ENCODE data around the gene COX4I1.

The COX4I1 gene

DNA sequence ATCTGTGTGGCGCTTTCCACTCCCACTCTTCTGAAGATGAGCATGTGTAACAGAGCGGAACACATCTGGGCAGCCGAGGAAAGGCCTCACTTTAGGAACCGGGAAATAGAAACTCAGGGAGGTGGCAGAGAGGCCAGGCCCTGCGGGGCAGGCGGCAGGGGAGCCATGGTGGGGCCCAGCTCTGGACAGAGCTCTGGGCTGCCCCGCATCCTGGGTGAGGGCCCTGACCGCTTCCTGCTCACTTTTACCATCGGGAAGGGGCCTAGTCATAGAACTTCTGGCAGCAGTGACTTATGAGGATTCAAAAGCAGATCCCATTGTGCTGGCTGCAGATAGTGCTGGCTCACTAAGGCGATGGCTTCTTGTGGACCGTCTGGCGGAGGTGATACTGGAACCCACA, 22.6 kb downstream of the COX4I1 start:
- H3K27me3 Mint-ChIP-seq, result no peaks in the 10 kb centered on the region
- H3K4me1 Mint-ChIP-seq, result peaks cover 13% of the 10 kb centered on the region
- no peak overlapping the region for H3K27ac Mint-ChIP-seq

DNA sequence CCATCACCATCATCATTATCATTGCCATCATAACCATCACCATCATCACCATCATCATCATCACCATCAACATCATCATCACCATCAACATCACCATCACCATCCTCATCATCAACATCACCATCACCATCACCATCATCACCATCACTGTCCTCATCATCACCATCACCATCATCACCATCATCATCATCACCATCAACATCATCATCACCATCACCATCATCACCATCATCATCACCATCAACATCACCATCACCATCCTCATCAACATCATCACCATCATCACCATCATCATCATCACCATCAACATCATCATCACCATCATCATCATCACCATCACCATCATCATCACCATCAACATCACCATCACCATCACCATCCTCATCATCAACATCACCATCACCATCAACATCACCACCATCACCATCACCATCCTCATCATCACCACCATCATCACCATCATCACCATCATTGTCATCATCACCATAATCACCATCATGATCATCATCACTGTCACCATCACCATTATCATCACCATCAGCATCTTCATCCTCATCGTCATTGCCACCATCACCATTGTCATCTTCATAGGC, 23.9 kb downstream of the COX4I1 start:
- Mint-ChIP-seq H3K36me3 (no peaks in the 10 kb centered on the region), H3K4me1 (peaks cover 13% of the 10 kb centered on the region), H3K27ac (no peak overlapping the region), H3K4me3 (no peak overlapping the region), H3K9me3 (no peaks in the 10 kb centered on the region), H3K27me3 (no peaks in the 10 kb centered on the region)

More for the DNA sequence above, 22.6 kb downstream of the COX4I1 start:
- Mint-ChIP-seq H3K36me3 (no peaks in the 10 kb centered on the region), H3K4me3 (no peak overlapping the region), H3K9me3 (no peaks in the 10 kb centered on the region)

DNA sequence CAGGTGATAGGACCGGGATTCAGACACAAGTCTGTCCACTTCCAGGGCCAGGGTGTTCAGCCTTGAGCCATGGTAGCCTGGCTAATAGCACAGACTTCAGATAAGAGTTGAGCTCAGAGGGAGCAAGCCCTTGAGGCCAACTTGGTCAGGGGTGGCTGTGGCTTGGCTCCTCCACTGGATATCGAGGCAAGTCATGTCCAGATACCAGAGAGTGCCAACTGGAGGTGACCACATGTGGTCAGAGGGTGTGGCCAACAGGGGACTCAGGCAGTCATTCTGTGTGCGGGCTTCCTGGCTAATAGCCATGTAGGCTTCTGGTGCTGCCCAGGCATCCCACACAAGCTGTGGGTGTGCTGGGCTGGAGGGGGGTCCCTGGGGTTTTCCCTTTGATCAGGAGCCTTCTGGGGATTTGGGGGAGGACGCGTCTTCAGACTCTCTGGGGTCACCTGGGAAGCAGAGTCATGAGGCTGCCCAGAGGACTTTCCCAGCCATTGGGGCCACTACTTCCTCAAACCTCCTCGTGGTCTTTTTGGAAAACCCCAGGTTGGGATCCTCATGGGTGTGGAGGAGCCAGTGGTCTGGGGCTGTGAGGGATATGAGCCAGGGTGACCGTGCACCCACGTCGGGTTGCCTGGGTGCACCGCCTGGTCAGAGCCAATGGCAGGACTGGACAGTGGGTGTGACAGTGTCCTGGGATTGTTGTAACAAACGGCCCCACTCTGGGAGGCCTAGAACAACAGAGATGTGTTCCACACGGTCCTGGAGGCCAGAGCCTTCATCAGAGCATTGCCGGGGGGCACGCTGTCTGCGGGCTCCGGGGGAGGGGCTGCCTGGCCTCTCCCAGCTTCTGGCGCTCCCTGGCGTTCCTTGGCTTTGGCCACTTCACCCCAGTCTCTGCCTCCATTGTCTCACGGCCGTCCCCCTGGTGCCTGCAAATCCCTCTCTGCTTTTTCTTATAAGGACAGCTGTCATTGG, 25.0 kb downstream of the COX4I1 start:
- H3K9me3 Mint-ChIP-seq, result no peaks in the 10 kb centered on the region
- peak overlapping the region; percentile 18 for H3K27ac Mint-ChIP-seq
- H3K4me3 Mint-ChIP-seq, result no peak overlapping the region
- H3K27me3 Mint-ChIP-seq, result peaks cover 3% of the 10 kb centered on the region
- peaks cover 2% of the 10 kb centered on the region for H3K36me3 Mint-ChIP-seq
- H3K4me1 Mint-ChIP-seq, result peaks cover 14% of the 10 kb centered on the region

DNA sequence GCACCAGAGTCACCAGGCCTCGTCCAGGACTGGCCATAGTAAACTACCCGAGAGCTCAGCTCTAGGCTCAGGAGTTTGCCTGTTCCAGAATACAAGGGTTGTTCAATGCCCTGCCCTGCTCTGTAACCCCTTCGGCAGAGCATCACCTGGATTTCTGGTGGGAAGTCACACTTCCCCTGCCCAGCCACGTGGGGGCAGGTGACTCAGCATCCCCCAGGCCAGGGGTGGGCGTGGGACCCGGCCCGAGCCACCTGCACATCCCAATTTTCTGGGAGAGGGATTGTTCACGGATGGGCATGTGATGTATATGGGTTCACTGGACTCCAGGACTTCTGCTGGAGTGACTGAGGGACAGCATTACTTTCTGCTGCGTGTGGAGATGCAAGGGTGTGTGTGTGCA, 25.8 kb downstream of the COX4I1 start:
- peaks cover 2% of the 10 kb centered on the region for H3K36me3 Mint-ChIP-seq
- no peaks in the 10 kb centered on the region for H3K9me3 Mint-ChIP-seq
- no peak overlapping the region for H3K27ac Mint-ChIP-seq
- peaks cover 3% of the 10 kb centered on the region for H3K27me3 Mint-ChIP-seq
- H3K4me3 Mint-ChIP-seq, result no peak overlapping the region
- peaks cover 13% of the 10 kb centered on the region for H3K4me1 Mint-ChIP-seq

DNA sequence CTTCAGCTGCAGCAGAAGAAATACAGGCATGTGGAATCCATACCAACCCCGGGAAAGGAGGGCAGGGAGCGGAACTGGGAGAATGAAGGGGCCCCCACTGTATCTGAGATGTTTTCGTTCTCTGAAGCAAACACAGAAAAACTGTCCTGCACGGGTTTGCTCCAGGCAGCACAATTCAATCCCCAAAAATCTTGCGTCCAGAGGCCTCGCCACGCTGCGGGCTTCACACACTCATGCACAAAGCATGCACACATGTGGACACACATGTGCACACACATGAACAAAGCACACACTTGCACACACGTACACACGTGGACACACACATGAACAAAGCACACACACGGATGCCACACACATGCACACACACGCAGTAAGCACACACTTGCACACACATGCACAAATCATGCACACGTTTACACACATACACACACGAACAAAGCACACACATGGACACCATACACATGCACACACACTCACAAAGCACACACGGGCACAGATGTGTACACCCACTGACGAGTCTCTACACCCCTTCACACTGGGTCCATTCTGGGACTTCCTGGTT, 27.3 kb downstream of the COX4I1 start:
- Mint-ChIP-seq H3K36me3 (peaks cover 2% of the 10 kb centered on the region), H3K4me3 (no peak overlapping the region), H3K9me3 (no peaks in the 10 kb centered on the region), H3K27me3 (peaks cover 10% of the 10 kb centered on the region), H3K27ac (no peak overlapping the region), H3K4me1 (peaks cover 10% of the 10 kb centered on the region)

DNA sequence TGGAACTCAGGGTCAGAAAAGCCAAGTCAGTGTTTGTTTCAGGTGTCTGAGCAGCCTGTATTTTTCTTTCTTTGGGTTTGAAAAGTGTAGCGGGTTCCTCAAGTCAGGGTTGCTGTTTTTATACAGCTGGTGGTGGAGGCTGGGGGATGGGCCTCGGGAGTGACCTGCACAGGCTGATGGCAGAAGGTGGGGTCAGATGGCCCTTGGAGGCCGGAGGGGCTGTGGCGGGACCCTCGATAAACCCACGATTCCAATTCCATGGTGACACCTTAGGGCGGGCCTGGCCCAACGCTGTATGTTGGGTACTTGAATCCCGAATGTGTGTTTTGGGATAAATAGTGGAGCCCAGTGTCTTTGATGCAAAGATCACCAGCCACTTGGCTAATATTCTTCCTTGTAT, 28.7 kb downstream of the COX4I1 start:
- Mint-ChIP-seq H3K4me1 (peaks cover 7% of the 10 kb centered on the region), H3K9me3 (no peaks in the 10 kb centered on the region), H3K27me3 (peaks cover 19% of the 10 kb centered on the region), H3K27ac (no peak overlapping the region), H3K4me3 (no peak overlapping the region), H3K36me3 (peaks cover 2% of the 10 kb centered on the region)

DNA sequence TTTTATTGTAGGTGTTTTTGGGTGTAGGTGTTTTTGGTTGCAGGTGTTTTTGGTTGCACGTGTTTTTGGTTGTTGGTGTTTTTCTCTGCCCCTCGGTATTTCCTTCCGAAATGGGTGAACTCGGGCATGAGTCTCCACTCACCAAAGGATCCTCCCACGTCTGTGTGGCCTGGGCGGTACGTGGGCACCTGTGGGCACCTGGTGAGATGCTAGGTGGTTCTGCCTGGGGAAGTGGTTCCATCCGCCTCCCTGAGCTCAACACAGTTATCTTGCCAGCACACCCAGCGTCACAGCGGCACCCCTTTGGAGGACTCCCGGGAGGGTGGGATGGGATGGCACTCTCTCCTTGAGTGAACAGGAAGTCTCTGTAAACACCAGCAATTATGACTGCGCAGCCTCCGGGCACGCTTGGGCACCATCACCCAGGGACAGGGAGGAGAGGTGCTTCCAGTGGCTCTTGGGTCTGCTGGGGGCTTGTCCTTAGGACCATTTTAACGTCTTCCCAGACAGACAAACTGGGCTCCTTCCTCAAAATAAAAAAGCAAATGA, 29.8 kb downstream of the COX4I1 start:
- Mint-ChIP-seq H3K36me3 (peaks cover 2% of the 10 kb centered on the region), H3K4me3 (peak overlapping the region; percentile 60), H3K9me3 (no peaks in the 10 kb centered on the region)

DNA sequence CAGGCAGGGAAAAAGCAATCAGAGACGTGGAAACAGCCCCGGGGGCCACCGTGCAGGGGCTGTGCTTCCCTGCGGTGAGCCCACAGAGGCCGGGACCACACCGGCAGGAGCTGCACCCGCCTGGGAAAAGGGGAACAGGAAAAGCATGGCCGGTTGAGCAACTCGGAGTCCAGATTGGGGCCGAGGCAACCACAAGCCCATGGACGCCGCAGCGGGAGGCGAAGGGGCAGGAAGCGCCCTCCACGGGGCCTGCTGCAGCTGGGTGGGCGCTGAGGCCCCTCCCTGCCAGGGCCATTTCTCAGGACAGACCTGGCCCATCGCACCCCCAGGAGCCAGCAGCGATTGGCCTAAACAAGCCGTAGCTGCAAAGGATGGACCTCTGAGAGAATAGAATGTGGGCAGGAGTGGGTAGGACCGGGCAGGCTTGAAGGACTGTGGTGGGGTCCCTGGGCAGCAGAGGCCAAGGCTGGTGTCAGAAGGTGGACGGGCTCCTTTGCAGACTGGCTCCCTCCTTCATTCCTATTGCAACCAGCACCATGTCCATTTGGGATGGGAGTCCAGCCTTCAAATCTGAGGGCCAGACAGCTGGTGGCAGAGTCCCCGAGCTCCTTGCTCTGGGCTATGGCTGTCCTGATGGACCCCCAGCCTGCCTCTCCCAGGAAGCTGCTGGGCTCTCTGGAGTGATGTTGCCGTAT, 30.4 kb downstream of the COX4I1 start:
- no peaks in the 10 kb centered on the region for H3K9me3 Mint-ChIP-seq
- peaks cover 2% of the 10 kb centered on the region for H3K36me3 Mint-ChIP-seq
- peaks cover 7% of the 10 kb centered on the region for H3K4me1 Mint-ChIP-seq
- peak overlapping the region; percentile 39 for H3K4me3 Mint-ChIP-seq
- H3K27ac Mint-ChIP-seq, result no peak overlapping the region
- peaks cover 19% of the 10 kb centered on the region for H3K27me3 Mint-ChIP-seq

More for the DNA sequence above, 29.8 kb downstream of the COX4I1 start:
- H3K4me1 Mint-ChIP-seq, result peaks cover 7% of the 10 kb centered on the region
- H3K27me3 Mint-ChIP-seq, result peaks cover 19% of the 10 kb centered on the region
- no peak overlapping the region for H3K27ac Mint-ChIP-seq

DNA sequence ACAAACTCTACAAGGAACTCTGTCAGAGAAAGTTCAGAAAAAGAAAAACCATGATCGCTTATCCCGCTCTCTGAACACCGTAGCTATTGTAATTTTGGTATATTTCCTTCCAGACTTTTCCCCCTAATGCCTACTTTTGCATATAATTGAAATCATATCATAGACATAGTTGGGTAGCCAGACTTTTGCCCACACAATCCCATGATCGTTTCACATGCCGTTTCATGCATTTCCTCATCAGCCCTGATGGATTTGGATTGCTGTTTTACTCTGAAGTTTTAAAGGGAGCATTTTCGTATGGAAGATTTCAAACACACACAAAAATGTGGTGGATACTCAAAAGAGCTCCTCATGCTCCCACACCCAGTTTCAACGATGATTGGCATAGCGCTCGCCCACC, 31.3 kb downstream of the COX4I1 start:
- H3K27me3 Mint-ChIP-seq, result peaks cover 19% of the 10 kb centered on the region
- H3K4me3 Mint-ChIP-seq, result no peak overlapping the region
- no peak overlapping the region for H3K27ac Mint-ChIP-seq
- H3K4me1 Mint-ChIP-seq, result peaks cover 7% of the 10 kb centered on the region
- H3K9me3 Mint-ChIP-seq, result no peaks in the 10 kb centered on the region
- H3K36me3 Mint-ChIP-seq, result peaks cover 2% of the 10 kb centered on the region

DNA sequence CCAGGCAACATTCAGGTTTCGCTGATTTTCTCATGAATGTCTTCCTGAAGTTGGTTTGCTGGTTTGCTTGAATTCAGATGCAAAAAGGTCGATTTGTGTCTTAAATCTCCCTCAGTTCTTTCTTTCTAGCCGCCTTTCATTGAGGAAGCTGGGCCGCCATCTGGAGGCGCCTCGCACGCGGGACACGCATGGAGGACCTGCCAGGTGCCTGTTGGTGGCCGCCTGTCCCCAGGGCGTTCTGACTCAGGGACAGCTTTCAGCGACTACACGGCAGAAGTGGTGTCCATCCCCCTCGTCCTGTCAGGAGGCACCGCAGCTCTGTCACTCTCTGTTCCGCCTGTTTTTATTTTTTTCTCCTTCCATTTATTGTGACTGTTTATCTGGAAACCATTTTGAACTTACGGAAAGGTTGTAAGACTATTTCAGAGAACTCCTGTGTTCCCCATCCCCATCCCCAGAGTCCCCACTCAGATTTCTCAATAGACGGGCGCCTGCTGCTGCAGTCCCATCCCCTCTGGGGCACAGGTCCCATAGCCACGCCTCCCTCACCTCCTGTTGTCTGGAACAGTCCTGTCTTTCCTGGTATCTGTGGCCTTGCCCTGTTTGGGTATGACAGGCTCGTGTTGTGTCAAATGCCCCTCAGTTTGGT, 33.2 kb downstream of the COX4I1 start:
- Mint-ChIP-seq H3K4me1 (peaks cover 7% of the 10 kb centered on the region), H3K27ac (no peak overlapping the region), H3K27me3 (peaks cover 21% of the 10 kb centered on the region), H3K9me3 (no peaks in the 10 kb centered on the region), H3K36me3 (peaks cover 2% of the 10 kb centered on the region), H3K4me3 (no peak overlapping the region)

DNA sequence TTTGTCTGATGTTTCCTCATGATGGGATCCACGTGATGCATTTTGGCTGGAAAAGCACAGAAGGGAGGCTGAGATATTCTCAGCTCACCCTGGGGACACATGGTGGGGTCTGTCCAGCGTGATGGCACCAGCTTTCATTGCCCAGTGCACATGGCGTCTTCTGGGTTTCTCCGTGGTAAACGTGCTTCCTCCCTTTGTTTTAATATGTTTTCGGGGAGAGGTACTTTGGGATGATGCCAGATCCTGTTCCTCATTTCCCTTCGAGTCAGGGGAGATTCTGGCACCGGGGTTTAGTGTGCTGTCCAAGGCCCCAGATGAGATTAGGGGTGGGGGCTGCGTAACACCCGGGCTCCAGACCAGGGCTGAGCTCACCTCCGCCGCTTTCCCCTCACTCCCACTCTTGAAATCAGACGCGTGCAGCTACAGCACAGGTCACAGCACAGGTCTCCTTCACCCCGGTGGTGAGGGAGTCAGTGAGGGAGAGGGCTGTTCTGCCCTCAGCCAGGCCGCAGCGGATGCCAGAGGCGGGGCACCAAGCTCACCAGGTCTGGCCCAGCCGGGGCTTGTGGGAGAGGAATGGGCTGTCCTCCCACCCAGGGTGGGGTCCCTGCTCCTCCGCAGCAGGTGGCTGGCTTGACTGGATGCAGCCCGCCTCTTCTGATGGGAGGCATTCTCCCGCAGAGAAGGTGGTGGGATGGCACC, 33.9 kb downstream of the COX4I1 start:
- Mint-ChIP-seq H3K9me3 (no peaks in the 10 kb centered on the region), H3K4me1 (peaks cover 7% of the 10 kb centered on the region), H3K4me3 (no peak overlapping the region), H3K27ac (no peak overlapping the region), H3K27me3 (peaks cover 22% of the 10 kb centered on the region), H3K36me3 (peaks cover 2% of the 10 kb centered on the region)

DNA sequence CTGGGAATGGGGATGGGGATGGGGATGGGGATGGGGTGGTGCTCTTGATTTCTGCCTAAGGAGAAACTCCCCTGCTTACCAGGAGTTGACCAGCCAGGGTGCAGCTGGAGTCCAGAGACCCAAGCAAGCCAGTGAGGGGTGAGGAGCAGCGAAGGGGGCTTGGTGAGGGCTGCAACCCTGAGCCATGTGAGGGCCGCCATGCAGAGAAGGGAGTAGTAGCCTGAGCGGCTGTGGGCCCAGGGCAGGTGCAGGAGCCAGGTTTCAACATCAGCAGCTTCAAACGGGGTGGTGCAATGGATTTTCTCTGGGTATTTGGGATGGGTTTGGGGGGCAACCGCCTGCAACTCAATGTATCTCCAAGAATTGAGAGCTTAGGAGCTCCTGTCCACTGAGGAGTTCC, 35.2 kb downstream of the COX4I1 start:
- no peaks in the 10 kb centered on the region for H3K9me3 Mint-ChIP-seq
- no peaks in the 10 kb centered on the region for H3K36me3 Mint-ChIP-seq
- no peaks in the 10 kb centered on the region for H3K4me1 Mint-ChIP-seq
- peaks cover 26% of the 10 kb centered on the region for H3K27me3 Mint-ChIP-seq
- no peak overlapping the region for H3K4me3 Mint-ChIP-seq
- no peak overlapping the region for H3K27ac Mint-ChIP-seq

DNA sequence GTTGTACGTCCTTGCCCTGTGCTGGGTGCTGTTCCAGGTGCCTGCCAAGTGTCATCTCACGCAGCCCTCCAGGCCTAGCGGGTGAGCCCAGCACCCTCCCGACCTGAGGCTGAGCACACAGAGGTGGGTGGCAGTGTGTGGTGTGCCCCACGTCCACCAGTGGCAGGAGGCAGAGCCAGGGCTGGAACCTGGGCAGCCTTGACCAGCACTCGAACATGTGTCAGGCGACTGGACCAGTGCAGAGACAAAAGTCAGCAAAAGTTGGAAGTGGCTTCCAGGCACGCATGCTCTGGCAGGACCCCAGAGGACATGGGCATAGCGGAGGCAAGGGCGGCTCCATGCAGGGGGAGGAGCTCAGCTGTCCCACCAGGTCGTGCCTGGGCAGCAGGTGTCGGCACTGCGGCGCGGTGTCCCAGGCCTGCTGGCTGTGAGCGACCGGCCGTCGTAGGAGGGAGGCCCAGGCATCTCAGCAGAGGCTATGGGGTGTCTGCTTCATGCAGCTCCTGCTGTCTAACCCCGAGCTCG, 35.8 kb downstream of the COX4I1 start:
- H3K9me3 Mint-ChIP-seq, result no peaks in the 10 kb centered on the region
- no peak overlapping the region for H3K27ac Mint-ChIP-seq
- H3K4me1 Mint-ChIP-seq, result no peaks in the 10 kb centered on the region
- H3K4me3 Mint-ChIP-seq, result no peak overlapping the region
- peaks cover 27% of the 10 kb centered on the region for H3K27me3 Mint-ChIP-seq
- H3K36me3 Mint-ChIP-seq, result no peaks in the 10 kb centered on the region

DNA sequence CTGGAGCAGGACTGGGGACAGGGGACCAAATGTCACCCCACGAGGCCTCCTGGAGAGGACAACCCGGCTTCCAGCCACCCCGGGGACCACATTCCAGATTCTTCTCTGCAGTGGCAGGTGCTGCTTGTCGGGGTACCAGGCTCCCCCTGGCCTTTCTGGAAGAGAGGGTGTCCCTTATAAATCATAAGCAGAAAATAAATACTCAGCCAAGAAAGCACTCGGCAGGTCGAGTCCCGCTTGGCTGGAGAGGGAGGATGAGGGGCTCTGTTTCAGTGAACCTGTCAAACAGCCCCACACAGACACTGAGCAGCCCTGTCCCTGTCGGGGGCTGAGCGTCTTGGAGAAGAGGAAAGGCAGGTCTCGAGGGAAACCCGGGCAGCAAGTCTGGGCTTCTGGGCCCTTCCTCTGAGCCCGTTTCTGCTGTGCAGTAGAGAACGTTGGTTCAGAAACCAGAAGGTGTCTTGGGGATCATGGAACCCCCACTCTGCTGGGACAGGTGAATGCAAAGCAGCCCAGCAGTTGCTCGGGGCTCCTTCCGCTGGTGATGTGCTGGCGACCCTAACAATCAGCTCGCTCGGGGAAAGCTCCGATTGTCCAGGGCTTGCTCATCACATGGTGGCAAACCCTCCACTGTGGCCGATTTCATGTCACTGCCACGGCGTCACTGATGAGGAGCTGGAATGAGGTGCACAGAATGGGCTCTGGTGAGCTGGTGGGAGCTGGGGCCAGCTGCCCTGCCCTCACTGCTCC, 36.6 kb downstream of the COX4I1 start:
- H3K27ac Mint-ChIP-seq, result no peak overlapping the region
- H3K4me3 Mint-ChIP-seq, result no peak overlapping the region
- no peaks in the 10 kb centered on the region for H3K4me1 Mint-ChIP-seq
- H3K9me3 Mint-ChIP-seq, result no peaks in the 10 kb centered on the region
- H3K36me3 Mint-ChIP-seq, result no peaks in the 10 kb centered on the region
- peaks cover 26% of the 10 kb centered on the region for H3K27me3 Mint-ChIP-seq

All from activated naive CD4-positive, alpha-beta T cell treated with anti-CD3 and anti-CD28 coated beads, Interleukin-2, amount 50 U/mL, for 24 hours (primary cell).